Upper lobe of left lung (tissue), 4 donors: ENCODE results near the gene NAV2.

Experiments used
- EP300 ChIP-seq, 4 donors: sonication (generic); formaldehyde crosslinking; IDR thresholded peaks; one replicate each; pipeline ENCODE4 v1.5.1; 2017; ENCODE audit warnings: antibody characterized with exemption in 4 of 4, control low read depth in 2 of 4
- POLR2A ChIP-seq, 4 donors: fragments of 450-650 bp; IDR thresholded peaks; one replicate each; pipeline ENCODE4 v1.5.1; 2016 to 2017; ENCODE audit warnings: antibody characterized with exemption in 4 of 4, mild to moderate bottlenecking in 2 of 4
- POLR2AphosphoS5 ChIP-seq, 2 donors: sonication (generic); formaldehyde crosslinking; IDR thresholded peaks; one replicate each; pipeline ENCODE4 v1.5.1; 2017; ENCODE audit warnings: antibody characterized with exemption in 2 of 2
- TF ChIP-seq, protein P1 (sequence below), 6 experiments: fragments of 450-650 bp in 4 of 6; fragments of 200-600 bp in 2 of 6; sonication (generic) in 2 of 6; IDR thresholded peaks; one replicate each; pipeline ENCODE4 v1.5.1; 2016 to 2019; ENCODE audit warnings: antibody characterized with exemption in 6 of 6

DNA sequence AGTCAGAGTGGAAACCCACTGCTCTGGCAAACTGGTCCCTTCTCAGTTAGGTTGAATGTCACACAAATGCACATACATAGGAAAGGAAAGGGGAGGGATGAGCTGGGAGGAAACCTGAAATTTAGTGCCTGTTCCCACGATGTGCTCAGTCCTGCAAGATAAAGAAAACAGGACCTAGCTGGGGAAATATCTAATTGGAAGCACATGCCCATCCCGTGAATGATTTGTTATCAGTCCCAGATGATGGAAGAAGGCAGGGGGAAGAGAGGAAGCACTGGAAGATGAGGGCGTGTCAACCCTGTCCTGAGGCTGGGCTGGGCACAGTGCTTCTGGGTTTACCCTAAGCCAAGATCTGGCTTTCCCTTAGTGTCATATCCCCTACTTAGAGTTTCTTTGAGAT lies 173.9 kb downstream of the NAV2 start:
- TF ChIP-seq, protein P1, sequence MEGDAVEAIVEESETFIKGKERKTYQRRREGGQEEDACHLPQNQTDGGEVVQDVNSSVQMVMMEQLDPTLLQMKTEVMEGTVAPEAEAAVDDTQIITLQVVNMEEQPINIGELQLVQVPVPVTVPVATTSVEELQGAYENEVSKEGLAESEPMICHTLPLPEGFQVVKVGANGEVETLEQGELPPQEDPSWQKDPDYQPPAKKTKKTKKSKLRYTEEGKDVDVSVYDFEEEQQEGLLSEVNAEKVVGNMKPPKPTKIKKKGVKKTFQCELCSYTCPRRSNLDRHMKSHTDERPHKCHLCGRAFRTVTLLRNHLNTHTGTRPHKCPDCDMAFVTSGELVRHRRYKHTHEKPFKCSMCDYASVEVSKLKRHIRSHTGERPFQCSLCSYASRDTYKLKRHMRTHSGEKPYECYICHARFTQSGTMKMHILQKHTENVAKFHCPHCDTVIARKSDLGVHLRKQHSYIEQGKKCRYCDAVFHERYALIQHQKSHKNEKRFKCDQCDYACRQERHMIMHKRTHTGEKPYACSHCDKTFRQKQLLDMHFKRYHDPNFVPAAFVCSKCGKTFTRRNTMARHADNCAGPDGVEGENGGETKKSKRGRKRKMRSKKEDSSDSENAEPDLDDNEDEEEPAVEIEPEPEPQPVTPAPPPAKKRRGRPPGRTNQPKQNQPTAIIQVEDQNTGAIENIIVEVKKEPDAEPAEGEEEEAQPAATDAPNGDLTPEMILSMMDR (IDR thresholded peaks at IDR 0.05), result no peak
- TF ChIP-seq POLR2A (IDR thresholded peaks at IDR 0.05) (no peak), EP300 (IDR thresholded peaks at IDR 0.05) (no peak), POLR2AphosphoS5 (IDR thresholded peaks at IDR 0.05) (no peak)
